ES-I3 (cell line): ENCODE measurements around the gene SPATA7.

Experiments
- H3K36me3 ChIP-seq: 2 replicates; pipeline ENCODE4 v1.6.1; 2013; ENCODE audit warnings: mild to moderate bottlenecking, low read length, control low read depth, moderate library complexity; ENCODE audit not compliant: insufficient read depth
- H3K4me1 ChIP-seq: 2 replicates; pipeline ENCODE4 v1.6.1; 2013; ENCODE audit warnings: mild to moderate bottlenecking, control low read depth, low read length; ENCODE audit not compliant: insufficient read depth
- H3K9ac ChIP-seq: 2 replicates; pipeline ENCODE4 v1.6.1; 2013; ENCODE audit warnings: low read depth, mild to moderate bottlenecking, low read length, moderate library complexity
- H3K9me3 ChIP-seq: 2 replicates; pipeline ENCODE4 v1.6.1; 2013; ENCODE audit warnings: mild to moderate bottlenecking, low read length, moderate library complexity; ENCODE audit not compliant: control insufficient read depth, insufficient read depth

The SPATA7 gene, protein sequence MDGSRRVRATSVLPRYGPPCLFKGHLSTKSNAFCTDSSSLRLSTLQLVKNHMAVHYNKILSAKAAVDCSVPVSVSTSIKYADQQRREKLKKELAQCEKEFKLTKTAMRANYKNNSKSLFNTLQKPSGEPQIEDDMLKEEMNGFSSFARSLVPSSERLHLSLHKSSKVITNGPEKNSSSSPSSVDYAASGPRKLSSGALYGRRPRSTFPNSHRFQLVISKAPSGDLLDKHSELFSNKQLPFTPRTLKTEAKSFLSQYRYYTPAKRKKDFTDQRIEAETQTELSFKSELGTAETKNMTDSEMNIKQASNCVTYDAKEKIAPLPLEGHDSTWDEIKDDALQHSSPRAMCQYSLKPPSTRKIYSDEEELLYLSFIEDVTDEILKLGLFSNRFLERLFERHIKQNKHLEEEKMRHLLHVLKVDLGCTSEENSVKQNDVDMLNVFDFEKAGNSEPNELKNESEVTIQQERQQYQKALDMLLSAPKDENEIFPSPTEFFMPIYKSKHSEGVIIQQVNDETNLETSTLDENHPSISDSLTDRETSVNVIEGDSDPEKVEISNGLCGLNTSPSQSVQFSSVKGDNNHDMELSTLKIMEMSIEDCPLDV

DNA sequence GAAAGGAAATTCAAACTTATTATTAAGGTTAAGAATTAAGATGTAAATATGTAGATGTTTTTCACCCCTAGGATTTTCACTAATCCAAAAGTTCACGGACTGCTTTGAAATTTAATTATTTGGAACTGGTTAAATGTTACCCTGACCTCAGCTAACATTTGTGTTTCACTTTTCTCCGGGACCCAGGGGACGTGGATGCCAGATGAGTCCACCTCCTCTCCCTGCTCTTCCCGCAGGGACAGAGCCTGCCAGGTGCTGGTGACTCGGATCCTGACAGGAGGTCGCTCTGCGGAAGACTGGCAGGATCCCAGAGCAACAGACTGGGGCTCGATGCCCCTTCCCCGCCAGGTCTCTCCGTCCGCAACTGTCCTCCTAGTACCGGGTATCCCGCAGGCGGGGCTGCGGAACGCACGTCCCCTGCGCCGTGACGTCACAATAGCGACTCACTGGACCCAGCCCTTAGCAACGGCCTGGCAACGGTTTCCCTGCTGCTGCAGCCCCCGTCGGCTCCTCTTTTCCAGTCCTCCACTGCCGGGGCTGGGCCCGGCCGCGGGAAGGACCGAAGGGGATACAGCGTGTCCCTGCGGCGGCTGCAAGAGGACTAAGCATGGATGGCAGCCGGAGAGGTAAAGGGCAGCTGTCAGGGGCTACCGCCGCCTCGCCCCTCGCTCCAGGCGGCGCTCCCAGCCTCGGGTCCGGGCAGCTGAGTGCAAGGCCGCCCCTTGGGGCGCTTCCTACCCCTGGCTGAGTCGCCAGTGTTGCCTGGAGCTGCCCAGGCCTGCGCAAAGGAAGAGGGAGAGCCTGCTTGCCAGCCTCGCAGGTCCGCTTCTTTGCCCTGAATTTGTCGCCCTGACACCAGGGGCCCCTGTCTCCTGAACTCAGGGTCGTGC is at the start of gene SPATA7:
Gene SPATA7, plus strand, starts transcription at position 446 of the 890 bp plus-strand sequence. Its CDS starts 162 bp downstream, at position 608.
- peak within 1 kb of the TSS; percentile 77 for H3K9ac ChIP-seq
- no peaks in the 10 kb centered on the region for H3K4me1 ChIP-seq

DNA sequence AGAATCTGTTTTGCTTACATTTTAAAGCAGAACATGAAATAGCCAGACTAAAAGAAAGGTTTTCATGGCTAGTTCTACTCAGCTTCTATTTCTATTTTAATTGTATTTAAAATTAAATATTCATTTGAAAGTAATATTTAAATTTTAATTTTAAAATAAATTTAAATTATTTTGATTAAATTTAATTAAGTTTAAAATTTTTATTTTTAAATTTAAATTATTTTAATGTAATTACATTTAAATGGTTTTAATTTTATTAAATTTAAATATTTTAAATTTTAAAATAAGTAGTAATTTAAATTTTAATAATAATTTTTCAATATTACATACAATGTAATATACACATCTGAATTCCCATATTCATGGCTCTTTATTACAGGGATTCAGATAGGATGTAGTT is 45.1 kb upstream of the SPATA7 start:
- H3K9ac ChIP-seq = no peak overlapping the region
- no peaks in the 10 kb centered on the region for H3K9me3 ChIP-seq
- no peaks in the 10 kb centered on the region for H3K36me3 ChIP-seq
- H3K4me1 ChIP-seq = 0 out of 2 replicates have a peak, but pooled peaks cover 2% of the 10 kb centered on the region

More for the DNA sequence above, at the start of gene SPATA7:
- no peaks in the 10 kb centered on the region for H3K9me3 ChIP-seq
- no peaks in the 10 kb centered on the region for H3K36me3 ChIP-seq

DNA sequence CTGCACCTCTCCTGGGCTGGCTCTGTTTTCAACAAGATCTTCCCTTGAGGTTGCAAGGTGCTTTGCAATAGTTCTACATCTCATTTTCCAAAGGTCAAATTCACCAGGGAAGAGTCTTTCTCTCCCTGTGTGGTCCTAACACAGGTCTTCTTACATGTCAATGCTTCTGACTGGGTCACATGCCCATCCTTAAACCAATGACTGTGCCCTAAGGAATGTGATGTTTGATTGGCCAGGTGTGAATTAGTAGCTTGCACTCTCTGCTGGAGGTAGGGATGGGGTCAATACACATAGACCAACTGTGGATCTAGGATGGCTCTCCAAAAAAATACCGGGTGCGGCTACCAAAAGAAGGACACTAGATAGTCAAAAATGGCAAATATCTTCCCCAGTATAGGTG is 42.5 kb upstream of the SPATA7 start:
- H3K36me3 ChIP-seq = no peaks in the 10 kb centered on the region
- no peak overlapping the region for H3K9ac ChIP-seq
- 0 out of 2 replicates have a peak, but pooled peaks cover 2% of the 10 kb centered on the region for H3K4me1 ChIP-seq
- no peaks in the 10 kb centered on the region for H3K9me3 ChIP-seq

DNA sequence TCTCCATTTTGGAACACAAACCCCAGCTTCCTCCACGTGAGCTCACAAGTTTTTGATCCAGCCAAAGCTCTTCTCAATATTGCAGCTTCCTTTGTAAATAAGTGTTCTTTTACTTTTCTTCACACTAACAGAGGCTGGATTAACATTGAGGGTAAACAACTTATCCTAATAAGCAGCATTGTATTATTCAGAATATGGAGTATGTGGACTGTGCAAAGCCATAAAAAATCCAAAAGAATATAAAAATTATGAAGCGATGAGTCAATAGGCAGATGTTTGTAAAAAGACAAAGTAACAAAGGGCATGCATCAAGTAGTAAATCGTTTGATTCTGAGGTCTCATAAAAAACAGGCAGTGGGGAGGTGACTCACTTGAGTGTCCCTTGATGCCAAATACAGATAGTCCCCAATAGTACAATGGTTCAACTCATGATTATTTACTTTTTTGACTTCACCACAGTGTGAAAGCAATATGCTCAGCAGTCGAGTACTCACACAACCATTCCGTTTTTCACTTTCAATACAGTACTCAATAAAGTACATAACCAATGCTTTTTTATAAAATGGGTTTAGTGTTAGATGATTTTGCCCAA is 39.3 kb upstream of the SPATA7 start:
- Histone ChIP-seq H3K9me3 (no peaks in the 10 kb centered on the region), H3K36me3 (no peaks in the 10 kb centered on the region), H3K9ac (no peak overlapping the region), H3K4me1 (0 out of 2 replicates have a peak, but pooled peaks cover 2% of the 10 kb centered on the region)

DNA sequence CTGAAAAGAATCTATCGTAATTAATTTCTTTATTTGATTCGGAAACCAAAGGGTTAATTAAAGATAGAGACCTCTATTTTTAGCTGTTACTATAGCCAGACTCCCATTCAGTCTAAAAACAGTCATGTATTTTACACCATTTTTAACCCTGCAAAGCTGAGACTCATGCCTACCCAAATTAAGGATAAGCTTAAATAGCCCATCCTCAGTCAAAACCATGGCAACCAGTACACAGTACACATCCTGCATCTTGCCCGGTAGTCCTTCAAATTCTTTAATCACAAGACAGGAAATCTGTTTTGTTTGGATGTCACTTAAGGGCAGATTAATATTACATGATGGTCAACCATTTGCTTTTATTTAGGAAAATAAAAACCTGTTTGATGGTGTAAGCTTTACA is 36.9 kb upstream of the SPATA7 start:
- Histone ChIP-seq H3K36me3 (no peaks in the 10 kb centered on the region), H3K9ac (no peak overlapping the region), H3K4me1 (no peaks in the 10 kb centered on the region), H3K9me3 (no peaks in the 10 kb centered on the region)

DNA sequence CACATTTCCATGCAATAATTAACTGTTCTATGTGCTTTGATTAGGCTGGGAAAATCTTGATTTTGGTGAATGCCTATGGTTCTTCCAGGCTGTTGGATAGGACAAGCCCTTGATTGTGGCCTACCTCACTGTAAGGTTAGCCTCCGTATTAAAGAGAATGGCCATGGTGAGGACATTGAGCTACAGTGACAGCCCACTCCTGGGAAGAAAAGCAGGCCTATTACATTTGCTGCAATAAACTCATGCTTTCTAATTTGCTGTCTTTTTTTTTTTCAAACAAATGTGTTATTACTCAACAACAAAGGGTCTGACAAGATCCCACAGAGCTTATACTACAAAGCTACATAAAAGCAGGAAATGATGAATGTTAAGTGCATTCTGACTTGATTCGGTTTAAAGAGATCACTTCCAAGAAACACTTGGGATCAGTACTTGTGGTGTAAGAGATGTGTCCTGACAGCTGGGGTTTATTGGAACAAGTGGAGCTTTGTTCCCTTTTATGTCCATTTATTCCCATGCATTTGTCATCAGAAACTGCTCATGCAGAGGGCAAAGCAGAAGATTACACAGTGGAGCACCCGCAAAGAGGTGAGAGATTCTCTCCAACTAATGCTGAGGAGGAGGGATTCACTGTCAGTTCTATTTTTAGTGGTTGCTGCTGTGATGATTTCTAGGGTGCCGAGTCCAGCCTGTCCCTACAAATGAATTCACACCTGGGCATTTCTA is 33.3 kb upstream of the SPATA7 start:
- no peaks in the 10 kb centered on the region for H3K9me3 ChIP-seq
- H3K4me1 ChIP-seq = no peaks in the 10 kb centered on the region
- no peak overlapping the region for H3K9ac ChIP-seq
- H3K36me3 ChIP-seq = no peaks in the 10 kb centered on the region

DNA sequence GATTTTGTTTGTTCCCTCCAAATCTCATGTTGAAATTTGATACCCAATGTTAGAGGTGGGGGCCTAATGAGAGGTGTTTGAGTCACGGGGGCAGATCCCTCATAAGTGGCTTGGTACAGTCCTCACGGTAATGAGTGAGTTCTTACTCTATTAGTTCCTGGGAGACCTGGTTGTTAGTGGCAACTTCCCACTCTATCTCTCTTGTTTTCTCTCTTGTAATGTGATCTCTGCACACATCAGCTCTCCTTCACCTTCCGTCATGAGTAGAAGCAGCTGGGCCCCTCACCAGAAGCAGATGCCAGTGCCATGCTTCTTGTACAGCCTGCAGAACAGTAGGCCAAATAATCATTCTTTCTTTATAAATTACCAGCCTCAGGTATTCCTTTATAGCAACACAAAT is 32.8 kb upstream of the SPATA7 start:
- Histone ChIP-seq H3K9ac (no peak overlapping the region), H3K36me3 (no peaks in the 10 kb centered on the region), H3K4me1 (no peaks in the 10 kb centered on the region), H3K9me3 (no peaks in the 10 kb centered on the region)

DNA sequence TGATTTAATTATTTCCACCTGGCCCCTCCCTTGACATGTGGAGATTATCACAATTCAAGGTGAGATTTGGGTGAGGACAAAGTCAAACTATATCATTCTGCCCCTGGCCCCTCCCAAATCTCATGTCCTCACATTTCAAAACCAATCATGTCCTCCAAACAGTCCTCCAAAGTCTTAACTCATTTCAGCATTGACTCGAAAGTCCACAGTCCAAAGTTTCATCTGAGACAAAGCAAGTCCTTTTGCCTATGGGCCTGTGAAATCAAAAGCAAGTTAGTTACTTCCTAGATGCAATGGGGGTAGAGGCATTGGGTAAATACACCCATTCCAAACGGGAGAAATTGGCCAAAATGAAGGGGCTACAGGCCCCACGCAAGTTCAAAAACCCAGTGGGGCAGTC is 31.1 kb upstream of the SPATA7 start:
- no peak overlapping the region for H3K9ac ChIP-seq
- no peaks in the 10 kb centered on the region for H3K36me3 ChIP-seq
- H3K9me3 ChIP-seq = no peaks in the 10 kb centered on the region
- H3K4me1 ChIP-seq = no peaks in the 10 kb centered on the region

DNA sequence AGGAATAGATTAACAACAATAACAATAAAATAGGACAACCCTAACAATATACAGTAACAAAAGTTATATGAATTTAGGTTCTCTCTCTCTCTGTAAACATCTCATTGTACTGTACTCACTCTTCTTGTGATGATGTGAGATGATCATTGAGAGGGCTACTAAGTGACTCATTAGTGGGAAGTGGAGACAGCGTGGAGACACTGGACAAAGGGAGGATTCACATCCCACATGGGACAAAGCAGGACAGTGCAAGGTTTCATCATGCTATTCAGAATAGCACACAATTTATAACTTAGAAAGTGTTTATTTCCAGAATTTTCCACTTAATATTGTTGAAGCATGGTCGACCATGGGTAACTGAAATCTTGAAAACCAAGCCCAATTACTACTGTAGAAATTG is 26.0 kb upstream of the SPATA7 start:
- H3K4me1 ChIP-seq = peaks cover 12% of the 10 kb centered on the region
- H3K36me3 ChIP-seq = no peaks in the 10 kb centered on the region
- H3K9me3 ChIP-seq = no peaks in the 10 kb centered on the region
- no peak overlapping the region for H3K9ac ChIP-seq

DNA sequence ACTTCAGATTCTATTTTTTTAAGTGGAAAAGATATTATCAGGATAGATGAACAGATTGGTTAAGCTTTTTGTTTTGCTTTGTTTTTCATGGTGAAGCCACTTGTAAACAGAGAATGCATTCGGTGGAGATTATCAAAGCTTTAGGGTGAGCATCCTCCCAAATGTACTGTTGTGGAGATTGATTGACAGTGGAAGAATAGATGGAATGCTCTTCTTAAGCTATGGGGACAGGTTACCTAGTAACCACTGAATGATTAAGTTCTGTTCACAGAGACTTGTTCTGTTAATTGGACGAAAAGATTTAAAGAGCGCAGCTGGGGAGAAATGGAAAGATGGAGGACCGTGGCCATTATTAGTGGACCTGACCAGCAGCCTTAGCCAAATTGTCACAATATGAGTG is 21.8 kb upstream of the SPATA7 start:
- no peak overlapping the region for H3K9ac ChIP-seq
- no peaks in the 10 kb centered on the region; the same call in 1 of the 2 replicates for H3K9me3 ChIP-seq
- H3K36me3 ChIP-seq = no peaks in the 10 kb centered on the region
- H3K4me1 ChIP-seq = peaks cover 24% of the 10 kb centered on the region

DNA sequence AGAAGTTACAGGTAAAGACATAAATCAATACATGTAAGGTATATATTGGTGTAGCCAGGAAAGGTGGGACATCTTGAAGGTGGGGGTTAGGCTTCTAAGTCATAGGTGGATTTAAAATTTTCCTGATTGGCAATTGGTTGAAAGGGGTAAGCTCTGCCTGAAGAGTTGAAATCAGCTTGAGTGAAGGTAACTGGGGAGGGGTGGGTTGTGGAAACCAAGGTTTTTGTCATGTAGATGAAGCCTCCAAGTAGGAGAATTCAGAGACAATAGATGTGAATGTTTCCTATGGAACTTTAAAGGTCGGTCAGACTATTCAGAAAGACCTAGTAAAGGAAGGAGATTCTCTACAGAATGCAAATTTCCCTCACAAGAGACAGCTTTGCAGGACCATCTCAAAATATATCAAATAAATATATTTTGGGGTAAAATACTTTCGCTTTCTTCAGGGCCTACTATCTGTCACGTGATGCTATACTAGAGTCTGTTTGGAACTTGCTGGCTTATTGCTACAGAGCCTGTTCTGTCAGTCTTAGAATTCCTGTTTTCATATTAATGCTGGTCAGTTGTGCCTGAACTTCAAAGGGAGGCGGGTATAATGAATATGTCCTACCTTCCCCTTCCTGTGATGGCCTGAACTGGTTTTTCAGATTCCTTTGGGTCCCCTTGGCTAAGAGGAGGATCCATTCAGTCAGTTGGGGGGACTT is 20.6 kb upstream of the SPATA7 start:
- Histone ChIP-seq H3K4me1 (peaks cover 24% of the 10 kb centered on the region), H3K36me3 (no peaks in the 10 kb centered on the region), H3K9me3 (no peaks in the 10 kb centered on the region; the same call in 1 of the 2 replicates), H3K9ac (peak overlapping the region; percentile 16; the same call in 1 of the 2 replicates)

DNA sequence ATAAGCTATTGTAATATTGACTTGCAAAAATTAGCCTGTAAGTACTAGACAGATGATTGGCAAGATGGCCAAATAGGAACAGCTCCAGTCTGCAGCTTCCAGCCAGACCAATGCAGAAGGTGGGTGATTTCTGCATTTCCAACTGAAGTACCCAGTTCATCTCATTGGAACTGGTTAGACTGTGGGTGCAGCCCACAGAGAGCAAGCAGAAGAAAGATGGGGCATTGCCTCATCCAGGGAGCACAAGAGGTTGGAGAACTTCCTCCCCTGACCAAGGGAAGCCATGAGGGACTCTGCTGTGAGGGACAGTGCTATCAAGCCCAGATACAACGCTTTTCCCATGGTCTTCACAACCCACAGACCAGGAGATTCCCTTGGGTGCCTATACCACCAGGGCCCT is 16.0 kb upstream of the SPATA7 start:
- Histone ChIP-seq H3K36me3 (no peaks in the 10 kb centered on the region), H3K4me1 (peaks cover 12% of the 10 kb centered on the region), H3K9ac (no peak overlapping the region), H3K9me3 (no peaks in the 10 kb centered on the region; the same call in 1 of the 2 replicates)

DNA sequence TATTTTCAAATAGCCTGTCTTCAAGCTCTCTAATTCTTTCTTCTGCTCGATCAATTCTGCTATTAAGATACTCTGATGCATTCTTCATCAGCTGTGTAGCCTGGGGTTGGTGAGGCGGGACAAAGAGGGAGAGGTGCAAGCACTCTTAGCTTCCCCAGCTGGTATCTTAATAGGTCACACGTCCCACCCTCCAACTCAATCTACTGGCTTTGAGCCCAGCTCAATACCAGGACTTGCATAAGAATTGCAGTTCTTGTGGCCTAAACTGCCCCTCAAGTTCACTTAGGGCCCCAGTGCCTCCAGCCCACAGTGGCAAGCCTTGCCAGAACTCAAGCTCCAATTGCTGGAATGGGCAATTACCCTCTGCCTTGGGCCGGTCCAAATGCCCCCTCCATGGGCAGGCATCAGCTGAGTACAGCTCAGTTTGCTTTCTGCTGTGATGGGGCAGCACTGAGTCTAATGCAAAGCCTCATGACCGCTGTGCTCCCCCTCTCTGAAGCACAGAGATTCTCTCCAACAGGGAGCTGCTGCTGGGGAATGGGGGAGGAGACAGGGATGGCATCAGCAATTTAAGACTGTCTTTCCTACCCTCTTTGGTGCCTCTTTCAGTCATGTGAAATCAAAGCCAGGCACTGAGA is 5.6 kb upstream of the SPATA7 start:
- peaks cover 3% of the 10 kb centered on the region; the same call in 1 of the 2 replicates for H3K9me3 ChIP-seq
- no peaks in the 10 kb centered on the region for H3K36me3 ChIP-seq
- H3K9ac ChIP-seq = no peak overlapping the region; the same call in 1 of the 2 replicates
- H3K4me1 ChIP-seq = no peaks in the 10 kb centered on the region; the same call in 1 of the 2 replicates
